ENCODE measurements around the gene NANOS2. TPM values are rescaled to one million over a fixed set of nuclear protein-coding genes. Genes with fewer than 3 reads are reported as not detected.

NANOS2 gene
- polyA plus RNA-seq, 3 donors, result not detected

- H3K27me3 Mint-ChIP-seq (ENCODE audit: low read depth in 3 of 3), result peaks cover 4 to 19% (median 18%) of the 10 kb centered on the region in 3 donors
- peak overlapping the region; percentile 30 to 71 for H3K4me3 Mint-ChIP-seq
- H3K36me3 ChIP-seq (replicated peaks in 1 of 2; ENCODE audit: control insufficient read depth in 1 of 2, insufficient read depth in 2 of 2, low read length in 2 of 2), result peaks cover 21 to 46% of the 10 kb centered on the region in 2 donors
These were observed 13.7 kb downstream of the NANOS2 start for GRCh38 chr19:45900738-45901431.

More at GRCh38 chr19:45900738-45901431, 13.7 kb downstream of the NANOS2 start:
- H3K79me2 ChIP-seq (ENCODE audit: insufficient read depth, low read length), result peaks cover 18% of the 10 kb centered on the region
- H2AFZ ChIP-seq (ENCODE audit: insufficient read depth, low read depth, low read length, poor library complexity, severe bottlenecking), result peak overlapping the region; percentile 98
- no peaks in the 10 kb centered on the region for H3K9me3 ChIP-seq (replicated peaks in 1 of 2; ENCODE audit: control insufficient read depth in 1 of 2, insufficient read depth in 1 of 2, low read length in 2 of 2)
- Mint-ChIP-seq H3K36me3 (peaks cover 23 to 40% of the 10 kb centered on the region in 2 donors), H3K4me1 (peaks cover 28% of the 10 kb centered on the region), H3K27ac (peak overlapping the region in 1 of 7 donors; percentile 49), H3K9me3 (peaks cover 0 to 3% (median 0%) of the 10 kb centered on the region in 7 donors)
- no peak for DNase-seq
- peak overlapping the region; percentile 32 to 94 (median 93) for H3K4me3 ChIP-seq (replicated peaks in 1 of 3; ENCODE audit: low read depth in 2 of 3, low read length in 3 of 3)
- no peak overlapping the region for H3K27ac ChIP-seq (ENCODE audit: low read depth in 1 of 2, low read length in 2 of 2)
- peak overlapping the region; percentile 97 for H3K4me2 ChIP-seq (replicated peaks; ENCODE audit: extremely low read depth, low read length, poor library complexity, severe bottlenecking)
- no peak for TF ChIP-seq CTCF (IDR thresholded peaks at IDR 0.05)
- H3K27me3 ChIP-seq (ENCODE audit: control insufficient read depth in 2 of 2, insufficient read depth in 2 of 2, low read length in 2 of 2), result no peaks in the 10 kb centered on the region
- 87% methylated on average over 21 of the region's 22 CpGs for WGBS (ENCODE audit: insufficient coverage)
- peaks cover 27 to 39% of the 10 kb centered on the region in 2 donors for H3K4me1 ChIP-seq (ENCODE audit: control insufficient read depth in 1 of 2, insufficient read depth in 2 of 2, low read length in 2 of 2)
- intact Hi-C loops (cut with micrococcal nuclease), result loop anchor here in 1 of 2 donors (5.0 kb wide), 1 partner anchor 39 kb away; the partner anchor contains the start of genes FOXA3 and SYMPK
- H4K20me1 ChIP-seq (ENCODE audit: insufficient read depth, low read length), result peaks cover 18% of the 10 kb centered on the region
- peak overlapping the region; percentile 69 for H3K9ac ChIP-seq (ENCODE audit: insufficient read depth, low read length, poor library complexity, severe bottlenecking)
